Mesenteric fat pad (tissue), 1 donor: Measurements from ENCODE around the gene CCDC51. TPM values are rescaled to one million over a fixed set of nuclear protein-coding genes. Genes with fewer than 3 reads are reported as not detected.
"Not testable (repeated sequence)": the region's sequence is repeated elsewhere in the genome, so short reads cannot be mapped to it uniquely, and the experiment has no call there.

Experiments
- DNase-seq: peaks from one replicate; pipeline ENCODE4 v3.0.0-alpha.2; 2020; ENCODE audit warnings: low spot score
- total RNA-seq: library from RNA; stranded (reverse); fragmentation: NEBNext Ultra II Directional; extraction: Animal tissue kit (Norgen Biotek cat#: 25700); gene quantifications from one replicate; pipeline ENCODE4 v1.2.1, GENCODE V29; 2021
- donor health status: DM: yes; HTN: yes; CAD: no.

The CCDC51 gene
- total RNA-seq, 1 donor from 2014 or later = 11.6 TPM

DNA sequence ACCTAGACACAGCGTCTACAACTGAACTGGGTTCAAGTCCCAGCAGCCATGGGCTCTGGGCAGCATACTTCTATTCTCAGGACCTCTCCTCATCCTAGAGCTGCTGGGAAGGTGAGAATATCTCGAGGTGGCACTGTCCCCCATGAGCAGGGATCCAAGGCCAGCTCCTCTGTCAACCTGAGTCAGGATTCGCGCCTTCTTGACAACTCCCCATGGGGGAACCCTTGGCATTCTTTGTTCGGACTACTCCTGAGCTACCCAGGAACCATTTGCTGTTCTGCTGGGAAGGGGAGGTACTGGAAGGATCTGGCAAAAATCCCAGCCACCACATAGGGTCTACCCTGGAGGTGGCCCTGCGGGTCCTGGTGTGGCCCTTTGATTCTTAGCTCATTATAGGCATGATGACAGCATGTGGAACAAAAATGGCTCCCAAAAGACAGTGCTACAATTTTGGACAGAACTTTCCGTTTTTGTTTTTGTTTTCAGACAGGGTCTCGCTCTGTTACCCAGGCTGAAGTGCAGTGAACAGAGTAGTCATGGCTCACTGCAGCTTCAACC lies 32.3 kb downstream of the CCDC51 start:
- no peak for DNase-seq

DNA sequence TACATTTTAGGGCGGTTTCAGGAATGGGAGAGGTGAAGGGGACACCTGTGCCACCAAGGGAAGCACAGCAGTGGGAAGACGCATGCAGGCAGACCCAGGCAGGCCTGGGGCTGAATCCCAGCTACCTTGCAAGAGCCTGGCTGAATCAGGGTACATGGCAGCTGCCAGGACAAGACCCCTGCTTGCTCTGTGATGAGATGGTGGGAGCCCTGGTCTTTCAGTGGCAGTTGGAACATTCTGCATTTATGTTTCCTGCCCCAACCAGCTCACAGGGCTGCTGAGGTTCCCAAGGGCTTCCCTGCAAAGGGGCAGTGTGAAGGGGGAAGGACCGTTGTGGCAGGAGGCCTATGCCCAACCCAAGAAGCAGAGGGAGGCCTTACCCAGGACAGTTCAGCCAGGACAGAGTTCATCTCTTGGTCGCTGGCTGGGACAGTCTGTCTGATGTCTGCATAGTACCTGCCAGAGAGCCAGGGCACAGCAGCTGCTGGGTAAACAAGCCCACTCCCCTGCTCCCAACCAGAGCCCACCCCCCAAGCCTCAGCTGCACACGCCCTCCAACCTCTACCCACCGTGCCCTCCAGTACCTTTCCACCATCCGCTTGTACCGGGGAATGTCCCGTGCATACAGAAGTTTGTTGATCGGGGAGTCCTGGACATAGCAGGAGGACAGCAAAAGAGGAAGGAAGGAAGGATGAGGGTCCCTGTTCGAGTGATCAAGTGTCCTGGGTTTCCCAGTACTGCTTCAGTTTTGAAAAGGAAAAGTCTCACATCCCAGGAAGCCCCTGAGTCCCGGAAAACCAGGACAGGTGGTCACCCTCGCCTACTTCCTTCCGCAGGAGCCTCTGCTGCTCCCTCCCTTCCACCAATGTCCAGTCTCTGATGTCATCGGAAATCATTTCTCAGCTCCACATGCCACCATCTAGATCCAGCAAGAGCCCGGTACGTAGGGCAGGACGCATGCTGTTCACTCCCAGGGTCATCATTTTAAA lies 33.2 kb downstream of the CCDC51 start:
- no peak for DNase-seq

DNA sequence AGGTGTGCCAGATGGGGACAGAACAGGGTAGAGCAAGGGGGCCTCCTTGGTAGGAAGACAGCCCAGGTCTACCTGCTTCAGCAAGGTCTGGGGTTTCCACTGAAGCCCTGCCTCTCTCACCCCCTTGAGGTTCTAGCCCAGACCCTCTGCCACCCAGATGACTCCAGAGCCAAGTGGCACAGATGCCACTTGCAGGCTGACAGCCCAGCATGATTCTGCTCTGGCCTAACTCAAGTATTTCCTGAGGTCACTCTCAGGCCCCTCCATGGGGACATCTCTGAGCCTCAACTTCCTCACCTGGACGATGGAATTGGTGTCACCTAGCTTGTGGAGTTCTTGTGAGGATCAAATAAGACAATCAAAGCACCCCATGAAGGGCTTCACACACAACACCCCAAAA lies 33.9 kb downstream of the CCDC51 start:
- DNase-seq = no peak

DNA sequence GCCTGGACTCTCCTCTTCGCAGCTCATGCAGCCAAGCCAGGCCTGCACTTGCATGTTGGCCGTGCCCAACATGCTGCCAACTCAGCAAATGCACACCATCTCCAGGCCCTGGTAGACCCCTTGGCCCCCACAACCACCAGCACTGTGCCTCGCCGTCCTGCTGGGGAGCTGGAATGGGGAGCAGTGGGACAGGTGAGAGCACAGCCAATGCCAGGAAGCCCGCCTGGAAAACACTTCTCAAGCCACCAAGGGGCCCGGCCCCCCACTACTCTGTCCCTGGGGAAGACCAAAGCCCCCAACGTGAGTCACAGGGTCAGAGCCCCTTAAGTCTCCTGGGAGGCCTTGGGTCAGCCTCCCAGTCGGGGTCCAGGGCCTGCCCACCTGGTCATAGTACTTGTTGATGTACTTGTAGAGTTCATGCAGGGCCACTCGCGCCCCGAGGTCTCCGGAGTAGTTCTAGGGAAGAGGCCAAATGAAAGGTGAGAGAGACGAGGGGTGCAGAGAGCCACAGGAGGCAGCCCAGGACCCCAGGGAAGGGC lies 34.5 kb downstream of the CCDC51 start:
- DNase-seq = peak; percentile 86

DNA sequence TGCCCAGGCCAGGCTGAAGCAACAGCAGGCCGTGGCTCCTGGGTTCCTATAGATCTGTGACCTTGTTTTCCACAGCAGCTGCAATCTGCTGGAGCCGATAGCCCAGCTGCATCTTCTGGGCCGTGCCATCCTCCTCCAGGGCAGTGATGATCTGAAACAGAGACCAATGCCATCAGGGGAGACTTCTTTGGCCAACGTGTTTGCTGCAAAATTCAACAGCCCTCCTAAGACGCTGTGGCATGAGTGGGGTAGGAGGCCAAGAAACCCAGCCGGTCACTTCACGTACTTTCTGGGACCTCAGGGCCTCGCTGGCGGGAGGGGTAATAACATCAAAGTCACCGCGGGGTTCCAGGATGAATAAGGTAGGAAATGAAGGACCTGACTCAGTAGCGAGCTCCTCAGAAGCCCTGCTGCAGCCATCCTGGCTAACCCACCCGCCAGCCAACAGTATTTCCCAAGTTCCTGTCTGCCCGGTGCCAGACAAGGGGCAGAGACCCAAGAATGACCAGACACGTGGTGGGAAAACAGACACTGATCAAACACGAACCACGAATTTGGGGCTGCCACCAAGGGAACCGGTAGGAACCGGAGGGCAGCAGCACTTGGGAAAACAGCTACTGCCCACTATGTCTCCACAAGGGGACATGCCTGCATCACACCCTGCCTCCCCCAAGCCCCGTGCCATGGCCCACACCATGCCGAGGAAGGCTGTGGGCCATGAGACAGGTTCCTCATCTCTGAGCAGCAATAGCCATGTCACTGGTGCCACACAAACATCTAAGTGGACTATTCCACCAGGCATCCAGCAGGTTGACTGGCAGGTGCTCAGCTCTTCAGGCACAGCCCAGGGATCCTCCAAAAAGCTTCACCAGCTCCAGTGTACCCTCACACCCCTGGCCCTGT lies 35.2 kb downstream of the CCDC51 start:
- peak; percentile 80 for DNase-seq

DNA sequence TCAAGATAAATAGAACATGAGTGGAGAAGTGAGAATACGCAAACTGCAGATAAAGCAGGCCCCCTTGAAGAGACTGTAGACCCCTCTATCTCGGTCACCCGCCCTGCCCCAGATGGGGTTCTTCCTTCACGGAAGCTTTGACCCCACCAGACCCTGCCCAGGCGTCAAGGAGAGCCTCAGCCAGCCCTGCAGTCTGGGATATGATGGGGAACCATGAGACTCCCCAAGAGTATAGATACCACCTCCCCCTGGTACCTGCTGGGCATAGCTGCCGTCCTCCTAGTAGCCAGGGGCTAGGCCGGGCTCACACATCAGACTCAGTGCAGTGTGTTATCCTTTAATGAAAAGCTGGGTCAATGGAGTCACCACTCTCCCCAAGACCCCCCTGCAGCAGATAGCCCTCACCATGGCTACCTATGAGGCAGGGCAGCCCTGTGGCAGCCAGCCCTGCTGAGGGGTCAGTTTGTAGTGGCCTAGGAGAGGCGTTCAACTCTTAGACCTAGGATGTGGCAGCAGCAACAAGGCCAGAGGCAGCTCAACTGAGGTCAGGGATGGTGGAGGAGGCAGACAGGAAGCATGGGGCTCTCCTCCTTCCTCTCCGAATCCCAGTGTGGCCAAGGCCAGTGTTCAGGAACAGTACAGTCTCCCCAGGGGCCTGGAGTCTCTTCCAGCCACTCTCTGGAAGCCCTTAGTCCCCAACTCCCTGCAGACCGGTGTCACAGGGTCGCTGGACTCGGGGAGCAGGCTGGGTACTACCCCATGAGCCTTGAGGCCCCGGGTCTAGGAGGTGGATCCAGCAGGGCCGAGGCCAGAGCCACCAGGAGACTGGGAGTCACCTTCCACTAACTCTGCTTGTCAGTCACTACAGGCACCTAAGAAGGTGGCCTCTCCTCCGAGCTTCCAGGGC lies 36.1 kb downstream of the CCDC51 start:
- DNase-seq = no peak

DNA sequence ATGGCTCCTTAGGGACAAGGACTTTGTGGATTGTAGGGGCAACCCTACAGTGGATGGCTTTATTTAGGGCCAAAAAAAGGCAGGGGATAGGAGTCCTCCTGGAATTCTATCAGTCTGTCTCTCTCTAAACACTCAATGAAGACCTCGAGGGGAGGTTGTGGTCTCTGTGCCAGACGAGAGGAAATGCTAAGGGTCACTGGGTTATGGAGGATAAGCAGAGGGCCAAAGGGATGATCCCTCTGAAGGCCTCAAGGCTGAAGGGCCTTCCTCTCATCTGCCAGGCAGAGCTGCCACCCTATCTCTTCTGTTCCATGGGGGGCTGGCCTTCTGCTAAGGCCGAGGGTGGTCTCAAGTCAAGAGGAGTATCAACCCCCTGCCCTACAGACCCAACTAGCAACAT lies 37.0 kb downstream of the CCDC51 start:
- DNase-seq = no peak

DNA sequence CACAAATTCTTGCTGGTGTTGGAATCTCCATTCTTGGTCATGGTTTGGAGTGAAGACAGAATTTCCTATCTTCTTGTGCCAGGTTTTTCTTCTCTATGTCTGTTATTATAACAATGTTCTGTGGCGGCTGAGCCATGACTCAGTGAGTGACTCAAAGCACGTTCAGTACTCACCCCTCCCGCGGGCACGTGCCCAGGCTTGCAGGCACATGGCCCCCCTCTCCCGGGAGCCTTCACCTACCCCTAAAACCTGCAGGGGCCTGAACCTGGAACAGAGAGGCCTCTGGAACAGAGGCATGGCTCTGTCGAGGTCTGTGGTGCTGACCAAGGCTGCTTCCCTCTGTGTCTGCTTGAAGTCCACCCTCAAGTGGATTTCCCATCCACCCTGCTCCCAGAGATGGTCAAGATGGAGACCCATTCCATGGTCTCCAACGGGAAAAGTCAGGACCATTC lies 37.6 kb downstream of the CCDC51 start:
- peak; percentile 92 for DNase-seq

DNA sequence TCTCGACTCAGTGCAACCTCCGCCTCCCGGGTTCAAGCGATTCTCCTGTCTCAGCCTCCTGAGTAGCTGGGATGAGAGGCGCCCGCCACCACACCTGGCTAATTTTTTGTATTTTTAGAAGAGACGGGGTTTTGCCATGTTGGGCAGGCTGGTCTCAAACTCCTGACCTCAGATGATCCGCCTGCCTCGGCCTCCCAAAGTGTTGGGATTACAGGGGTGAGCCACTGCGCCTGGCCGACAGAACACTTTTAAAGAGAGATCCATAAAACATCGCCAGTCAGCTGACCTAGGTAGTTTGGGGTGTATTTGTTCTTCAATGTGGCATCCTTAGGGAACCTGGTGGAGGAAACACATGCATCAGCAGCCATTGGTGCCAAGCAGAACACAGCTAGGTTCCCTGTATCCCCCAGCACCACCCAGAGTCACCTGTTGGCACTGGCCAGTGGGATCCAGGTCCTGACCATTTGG lies 38.5 kb downstream of the CCDC51 start:
- DNase-seq = not testable (repeated sequence)

DNA sequence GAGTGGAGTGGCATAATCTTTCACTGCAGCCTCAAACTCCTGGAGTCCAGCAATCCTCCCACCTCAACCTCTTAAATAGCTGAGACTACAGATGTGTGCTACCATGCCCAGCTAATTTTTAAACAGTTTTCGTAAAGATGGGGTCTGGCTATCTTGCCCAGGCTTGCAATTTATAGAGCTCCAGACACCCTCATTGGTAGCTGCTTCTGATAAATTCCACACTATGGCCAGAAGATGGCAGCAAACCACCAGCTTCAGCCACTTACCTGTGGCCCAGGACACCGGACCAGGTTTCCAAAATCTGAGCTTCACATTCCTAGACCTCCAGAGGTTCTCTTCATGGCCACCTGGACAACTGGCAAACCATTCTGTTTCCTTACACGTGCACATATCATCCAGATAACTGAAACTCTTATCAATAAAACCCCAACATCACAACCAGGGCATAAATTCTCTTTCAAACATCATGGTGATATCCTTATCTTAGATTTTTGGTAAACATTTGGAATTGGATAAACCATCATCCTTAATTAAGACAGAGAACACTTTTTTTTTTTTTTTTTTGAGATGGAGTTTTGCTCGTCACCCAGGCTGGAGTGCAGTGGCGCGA lies 39.0 kb downstream of the CCDC51 start:
- DNase-seq = no peak

DNA sequence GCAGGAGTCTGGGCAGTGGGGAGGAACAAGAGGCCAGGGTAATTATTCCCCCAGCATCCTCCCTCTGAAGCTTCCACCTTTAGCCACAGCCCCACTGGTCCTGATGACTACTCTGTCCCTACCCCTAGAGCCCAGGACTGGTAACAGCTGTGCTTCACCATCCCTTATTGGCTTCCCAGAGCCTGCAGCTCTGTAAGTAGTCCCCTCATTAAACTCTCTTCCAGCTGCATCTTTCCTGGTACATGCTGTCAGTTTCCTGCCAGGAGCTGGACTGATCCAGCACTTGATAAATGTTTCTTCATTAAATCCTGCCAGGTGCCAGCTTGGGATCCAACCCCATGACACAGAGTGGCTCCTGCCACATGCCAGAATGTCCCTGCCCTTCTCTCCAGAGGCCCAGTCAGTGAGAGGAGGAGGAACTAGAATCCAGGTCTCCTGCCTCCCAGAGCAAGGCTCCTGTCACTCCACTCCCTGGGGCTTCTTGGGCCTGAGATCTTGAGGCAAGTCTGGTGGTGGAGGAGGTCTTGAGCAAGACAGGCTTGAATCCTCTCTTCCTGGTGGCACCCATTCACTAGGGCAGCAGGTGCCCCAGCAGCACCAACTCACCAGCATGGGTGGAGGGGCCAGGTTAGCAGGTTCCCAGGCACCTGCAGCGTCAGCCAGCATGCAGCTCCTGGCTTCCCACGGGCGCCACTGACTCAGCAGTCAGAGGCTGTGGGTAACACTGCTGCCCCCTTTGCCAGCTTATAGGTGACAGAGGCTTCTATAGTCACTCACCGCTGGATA lies 40.3 kb downstream of the CCDC51 start:
- DNase-seq = no peak

DNA sequence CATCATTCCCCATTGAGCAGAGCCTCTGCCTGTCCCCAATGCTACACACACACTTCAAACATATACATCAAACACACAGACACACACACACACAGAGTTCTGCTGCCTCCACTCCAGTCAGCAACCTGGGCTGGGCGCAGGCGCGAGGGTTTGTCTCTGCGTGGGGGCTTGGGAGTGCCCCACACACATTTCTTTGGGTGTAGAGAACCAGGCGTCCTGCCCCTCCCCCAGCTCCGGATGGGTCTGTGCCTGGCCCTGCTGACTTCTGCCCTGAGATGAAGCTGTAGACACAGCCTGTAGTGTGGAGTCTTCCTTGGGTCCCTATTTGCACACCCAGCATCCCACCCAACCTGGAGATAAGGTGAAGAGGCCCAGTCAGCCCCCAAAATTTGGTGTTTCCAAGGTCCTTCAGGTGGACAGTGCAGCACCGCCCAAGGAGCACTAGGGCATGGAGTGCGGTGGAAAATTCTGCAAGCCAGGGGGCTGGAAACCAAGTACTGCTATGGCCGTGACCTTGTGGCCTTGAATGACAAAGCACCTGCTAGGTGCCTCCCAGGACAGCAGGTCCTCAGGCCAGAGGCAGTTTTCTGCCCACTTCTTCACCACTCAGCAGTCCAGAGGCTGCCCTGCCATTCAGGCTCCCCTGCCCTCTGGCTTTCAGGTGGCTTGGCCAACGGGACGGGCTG lies 41.1 kb downstream of the CCDC51 start:
- no peak for DNase-seq

DNA sequence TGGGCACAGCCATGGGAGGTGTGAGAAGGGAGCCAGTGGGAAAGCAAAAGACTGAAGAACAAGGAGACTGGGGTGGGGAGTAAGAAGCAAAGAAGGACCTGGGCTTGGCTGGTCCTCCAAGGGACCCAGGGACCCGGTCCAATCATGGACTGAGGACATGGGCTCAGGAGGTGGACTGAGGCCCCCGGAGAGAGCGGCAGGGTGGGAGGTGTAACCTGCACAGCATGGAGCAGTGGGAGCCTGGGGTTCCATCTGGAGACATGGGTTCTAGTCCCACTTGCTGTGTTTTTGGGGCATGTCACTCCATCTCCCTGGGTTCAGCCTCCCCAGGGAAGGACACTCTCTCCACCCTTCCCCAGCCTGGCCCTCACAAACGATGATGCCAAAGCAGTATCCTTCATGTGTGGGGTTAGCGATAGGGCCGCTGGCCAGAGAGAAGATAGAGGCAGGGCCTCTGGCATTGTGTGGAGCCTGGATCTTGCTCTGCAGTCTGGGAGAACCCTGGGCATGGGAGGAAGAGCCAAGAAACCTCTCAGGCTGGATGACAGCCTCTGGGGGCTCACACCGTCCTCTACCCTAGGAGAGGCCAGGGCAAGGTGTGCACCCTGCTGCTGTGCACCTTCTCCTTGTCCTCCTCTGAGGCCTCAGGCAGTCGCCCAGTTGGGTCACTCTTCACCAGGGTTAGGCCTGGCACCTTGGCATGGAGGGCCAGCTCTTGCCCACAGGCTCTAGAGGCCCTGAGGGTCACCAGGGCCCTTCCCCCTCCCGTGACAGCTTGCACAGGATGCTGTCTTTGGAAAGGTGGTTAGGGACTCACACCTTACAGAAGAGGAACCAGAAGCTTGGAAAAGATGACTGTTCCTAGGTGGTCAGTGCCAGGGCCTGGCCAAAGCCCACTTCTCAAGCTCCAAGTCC lies 41.9 kb downstream of the CCDC51 start:
- DNase-seq = no peak

DNA sequence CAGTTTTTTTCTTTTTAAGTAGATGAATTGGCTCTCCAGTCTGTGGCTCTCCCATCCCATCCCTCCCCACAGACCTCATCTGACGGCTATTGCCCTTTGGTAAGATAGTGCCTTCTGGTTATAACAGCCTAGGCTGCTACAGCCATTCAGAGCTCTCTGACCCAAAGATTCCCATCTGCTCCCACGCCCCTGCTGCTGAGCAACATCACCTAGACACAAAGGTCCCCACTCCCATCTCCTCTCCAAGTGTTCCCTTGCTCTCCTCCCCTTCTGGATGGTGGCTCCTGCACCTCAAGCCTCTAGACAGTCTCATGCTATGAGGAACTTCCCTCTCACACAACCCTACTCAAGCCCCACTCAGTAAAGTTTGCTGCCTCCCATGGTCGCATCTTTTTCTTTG lies 44.2 kb downstream of the CCDC51 start:
- DNase-seq = no peak

DNA sequence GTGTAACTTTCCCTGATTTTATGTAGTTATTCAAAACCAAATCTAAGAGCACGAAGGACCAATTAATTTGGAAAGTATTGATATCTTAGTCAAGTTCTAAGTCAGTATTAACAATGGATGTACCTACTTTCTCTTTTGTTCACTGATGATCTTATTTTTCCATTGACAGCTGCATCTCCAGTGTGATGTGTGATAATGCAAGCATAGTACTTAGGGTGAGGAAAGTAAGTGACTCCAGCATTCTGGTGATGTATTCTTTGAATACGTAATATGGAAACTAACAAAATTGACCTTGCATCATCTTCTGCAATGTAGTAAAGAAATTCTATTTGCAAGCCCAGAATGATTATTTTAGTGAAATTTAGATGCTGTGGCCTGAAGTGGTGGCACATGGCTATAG lies 45.5 kb downstream of the CCDC51 start:
- no peak for DNase-seq

DNA sequence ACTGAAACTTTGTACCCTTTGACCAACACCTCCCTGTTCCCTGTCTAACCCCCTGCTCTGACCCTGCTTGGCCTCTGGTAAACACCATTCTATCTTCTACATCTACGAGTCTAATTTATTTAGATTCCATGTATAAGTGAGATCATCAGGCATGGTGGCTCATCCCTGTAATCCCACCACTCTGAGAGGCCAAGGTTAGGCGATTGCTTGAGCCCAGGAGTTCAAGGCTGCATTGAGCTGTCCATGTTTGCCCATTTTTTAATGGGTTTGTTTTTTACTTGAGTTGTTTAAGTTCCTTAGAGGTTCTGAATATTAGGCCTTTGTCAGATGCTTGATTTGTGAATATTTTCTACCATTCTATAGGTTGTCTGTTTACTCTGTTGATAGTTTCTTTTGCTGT lies 51.0 kb downstream of the CCDC51 start:
- no peak for DNase-seq

DNA sequence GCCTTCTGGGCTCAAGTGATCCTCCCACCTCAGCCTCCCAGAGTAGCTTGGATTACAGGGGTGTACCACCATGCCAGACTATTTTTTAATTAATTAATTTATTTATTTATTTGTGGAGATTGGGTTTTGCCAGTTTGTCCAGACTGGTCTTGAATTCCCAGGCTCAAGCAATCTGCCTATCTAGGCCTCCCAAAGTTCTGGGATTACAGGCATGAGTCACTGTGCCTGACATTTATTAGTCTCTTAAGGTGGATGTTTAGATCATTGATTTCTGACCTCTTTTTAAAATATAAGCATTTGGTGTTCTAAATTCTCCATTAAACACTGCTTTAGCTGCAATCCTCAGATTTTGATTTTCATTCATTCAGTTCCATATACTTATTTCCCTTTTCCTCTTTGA lies 52.3 kb downstream of the CCDC51 start:
- DNase-seq = no peak
